Activated CD8-positive, alpha-beta memory T cell treated with anti-CD3 and anti-CD28 coated beads for 4 hours (primary cell): Measurements from ENCODE around the gene C11orf58.

Experiments used
- DNase-seq, 2 donors: peaks; one replicate each; pipeline ENCODE4 v3.0.0-alpha.2; 2020; ENCODE audit warnings: low read depth in 2 of 2

The C11orf58 gene

DNA sequence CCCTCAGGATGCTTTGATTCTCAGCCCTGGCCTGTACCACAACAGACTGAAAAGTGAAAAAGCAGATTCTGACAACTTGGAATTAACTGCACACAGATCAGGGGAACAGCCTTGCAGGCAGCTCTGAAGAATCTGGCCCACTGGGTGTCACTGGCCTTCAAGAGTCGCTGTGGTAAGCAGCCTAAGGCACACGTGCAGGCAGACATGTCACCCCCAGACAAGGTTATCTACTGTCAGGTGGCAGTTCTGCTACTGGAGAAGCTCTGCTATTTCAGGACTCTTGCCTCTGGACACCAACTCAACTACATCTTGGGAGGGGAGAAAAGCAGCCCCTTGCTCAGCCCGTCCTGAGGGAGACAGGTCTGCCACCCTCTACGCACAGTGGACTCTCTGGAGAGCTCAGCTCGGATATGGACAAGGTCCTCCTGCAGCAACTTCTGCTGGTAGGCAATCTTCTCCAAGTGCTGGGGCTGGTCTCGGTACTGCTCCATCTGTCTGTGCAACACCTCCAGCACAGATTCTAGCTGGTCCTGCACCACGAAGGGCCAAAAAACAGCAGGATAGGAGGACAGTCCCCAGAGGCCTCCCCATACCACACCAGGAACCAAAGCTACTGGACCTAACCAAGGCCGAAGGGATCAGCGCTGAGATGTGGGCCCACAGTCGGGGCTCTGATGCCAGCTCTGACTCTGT is 63.0 kb downstream of the C11orf58 start:
- no peak for DNase-seq

DNA sequence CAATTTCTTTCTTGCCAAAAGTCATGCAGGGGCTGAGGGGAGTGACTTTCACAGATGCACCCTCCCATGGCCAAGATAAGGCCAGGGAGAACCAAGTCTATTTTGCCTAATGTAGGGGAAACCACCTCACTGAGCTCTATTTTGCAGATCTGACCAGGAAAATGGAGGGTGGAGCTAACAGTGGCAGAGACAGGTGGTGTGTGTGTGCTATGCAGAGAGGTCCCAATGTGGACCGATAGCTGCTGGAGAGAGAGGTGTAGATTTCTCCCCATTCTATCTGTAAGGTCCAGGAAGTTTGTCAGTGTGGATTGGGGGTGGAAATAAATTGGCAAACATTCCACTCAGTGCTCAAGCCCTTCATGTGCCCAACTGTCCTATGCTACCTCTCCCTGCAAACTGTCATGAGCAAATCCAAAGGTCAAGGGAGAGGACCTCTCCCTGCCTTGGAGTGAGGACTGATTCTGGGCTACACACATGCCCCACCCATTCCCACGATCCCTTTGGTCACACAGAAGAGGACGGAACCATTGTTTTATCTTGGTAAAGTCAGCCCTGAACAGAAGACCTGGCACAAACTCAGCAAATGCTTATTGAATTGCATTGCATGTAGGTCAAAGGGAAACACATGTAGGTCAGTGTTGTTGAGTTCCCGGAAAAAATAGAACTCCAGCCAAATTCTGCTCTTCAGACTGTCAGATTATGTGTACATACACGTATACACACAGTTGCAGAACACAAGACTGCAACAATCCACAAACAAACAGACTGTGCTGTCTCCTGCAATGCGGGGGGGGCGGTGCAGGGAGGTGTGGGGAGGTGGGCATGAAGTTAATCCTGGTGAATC is 65.9 kb downstream of the C11orf58 start:
- no peak for DNase-seq

DNA sequence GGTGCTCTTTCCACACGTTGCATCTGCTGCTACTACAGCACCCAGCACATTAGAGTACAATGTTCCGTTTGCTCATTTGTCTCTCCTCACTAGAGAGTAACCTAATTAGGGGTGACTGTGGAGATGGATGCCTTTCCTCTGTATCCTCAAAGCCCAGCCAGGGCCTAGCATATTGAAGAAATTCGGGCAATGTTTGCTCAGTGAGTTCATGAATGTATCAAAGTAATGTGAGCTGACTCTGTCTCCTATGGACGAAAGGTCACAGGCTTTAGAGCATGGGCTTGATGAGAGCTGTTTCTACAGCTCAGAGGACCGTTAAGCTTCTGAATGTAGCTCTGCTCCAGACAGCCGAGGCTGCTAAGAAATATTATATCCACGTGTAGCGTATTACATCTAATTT is 67.5 kb downstream of the C11orf58 start:
- DNase-seq, result no peak

DNA sequence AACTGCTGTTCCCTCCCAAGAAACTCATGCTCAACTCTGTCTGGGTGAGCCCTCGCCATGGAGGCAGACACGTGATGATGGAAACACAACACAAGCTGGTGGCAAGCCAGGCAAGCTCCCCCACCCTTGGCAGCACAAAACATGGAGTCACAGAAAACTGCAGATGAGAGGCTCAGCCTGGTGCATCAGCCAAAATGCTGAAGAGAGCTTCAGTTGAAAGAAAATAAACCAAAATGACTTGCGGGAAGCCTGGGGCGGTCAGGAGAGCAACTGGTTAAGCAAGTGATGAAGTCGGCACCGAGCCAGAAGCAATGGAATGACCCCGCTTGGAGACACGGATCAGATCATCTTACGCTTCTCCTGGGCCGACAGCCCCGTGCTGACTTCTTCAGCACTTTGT is 68.3 kb downstream of the C11orf58 start:
- DNase-seq, result no peak

GRCh38 chr11:16807306-16807705 is 68.9 kb downstream of the C11orf58 start:
- DNase-seq, result no peak
